ENCODE data around the gene EMILIN2.

- no peak for TF ChIP-seq SP1 (IDR thresholded peaks at IDR 0.05)
- no peak for TF ChIP-seq FOXK2 (IDR thresholded peaks at IDR 0.05)
- TF ChIP-seq BHLHE40 (IDR thresholded peaks at IDR 0.05; ENCODE audit: borderline replicate concordance), result no peak
- TF ChIP-seq SUZ12 (IDR thresholded peaks at IDR 0.05), result no peak
- TF ChIP-seq ARNT (IDR thresholded peaks at IDR 0.05), result no peak
- no peak for TF ChIP-seq ZNF384 (IDR thresholded peaks at IDR 0.05)
- no peak for TF ChIP-seq ELF4 (IDR thresholded peaks at IDR 0.05)
- TF ChIP-seq FOXM1 (IDR thresholded peaks at IDR 0.05; ENCODE audit: borderline replicate concordance), result no peak
- no peak for TF ChIP-seq HDGF (IDR thresholded peaks at IDR 0.05; ENCODE audit: borderline replicate concordance)
- TF ChIP-seq CTBP1 (IDR thresholded peaks at IDR 0.05; ENCODE audit: borderline replicate concordance), result no peak
- no peak for TF ChIP-seq PKNOX1 (IDR thresholded peaks at IDR 0.05)
- TF ChIP-seq LEF1 (IDR thresholded peaks at IDR 0.05; ENCODE audit: borderline replicate concordance), result no peak
- no peak for TF ChIP-seq FOXA1 (IDR thresholded peaks at IDR 0.05)
- TF ChIP-seq TARDBP (IDR thresholded peaks at IDR 0.05), result no peak
These were observed 69.4 kb downstream of the EMILIN2 start for GRCh38 chr18:2916184-2916583.
